ENCODE results near the gene OR2M7.

OR2M7 gene

DNA sequence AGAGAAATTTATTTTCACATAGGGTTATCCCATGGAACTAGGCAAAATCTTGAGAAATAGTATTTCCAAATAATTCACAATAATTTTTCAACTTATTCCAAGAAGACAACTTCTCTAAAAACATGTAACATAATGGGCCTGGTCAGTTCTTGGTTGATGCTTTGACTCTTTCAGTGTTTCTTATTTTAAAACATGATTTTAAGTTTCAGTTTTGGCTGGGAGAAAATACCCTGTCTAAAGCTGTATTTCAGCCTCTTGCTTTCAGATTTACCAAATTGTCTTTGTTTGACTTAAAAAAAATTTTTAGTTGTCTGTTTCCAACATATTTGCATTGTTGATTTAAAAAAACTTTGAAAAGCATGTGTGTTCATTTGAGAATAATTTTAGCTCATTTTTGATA lies 42.2 kb upstream of the OR2M7 start:
- no peak overlapping the region for H3K4me3 ChIP-seq (replicated peaks; ENCODE audit: insufficient read depth, low read length)
- TF ChIP-seq POLR2AphosphoS5 (IDR thresholded peaks at IDR 0.05; ENCODE audit: low read depth): no peak
- no peak for TF ChIP-seq GABPA (IDR thresholded peaks at IDR 0.05; ENCODE audit: low read depth)
- TF ChIP-seq SPI1 (IDR thresholded peaks at IDR 0.05; ENCODE audit: borderline replicate concordance, low read depth): no peak
- TF ChIP-seq, protein P1, sequence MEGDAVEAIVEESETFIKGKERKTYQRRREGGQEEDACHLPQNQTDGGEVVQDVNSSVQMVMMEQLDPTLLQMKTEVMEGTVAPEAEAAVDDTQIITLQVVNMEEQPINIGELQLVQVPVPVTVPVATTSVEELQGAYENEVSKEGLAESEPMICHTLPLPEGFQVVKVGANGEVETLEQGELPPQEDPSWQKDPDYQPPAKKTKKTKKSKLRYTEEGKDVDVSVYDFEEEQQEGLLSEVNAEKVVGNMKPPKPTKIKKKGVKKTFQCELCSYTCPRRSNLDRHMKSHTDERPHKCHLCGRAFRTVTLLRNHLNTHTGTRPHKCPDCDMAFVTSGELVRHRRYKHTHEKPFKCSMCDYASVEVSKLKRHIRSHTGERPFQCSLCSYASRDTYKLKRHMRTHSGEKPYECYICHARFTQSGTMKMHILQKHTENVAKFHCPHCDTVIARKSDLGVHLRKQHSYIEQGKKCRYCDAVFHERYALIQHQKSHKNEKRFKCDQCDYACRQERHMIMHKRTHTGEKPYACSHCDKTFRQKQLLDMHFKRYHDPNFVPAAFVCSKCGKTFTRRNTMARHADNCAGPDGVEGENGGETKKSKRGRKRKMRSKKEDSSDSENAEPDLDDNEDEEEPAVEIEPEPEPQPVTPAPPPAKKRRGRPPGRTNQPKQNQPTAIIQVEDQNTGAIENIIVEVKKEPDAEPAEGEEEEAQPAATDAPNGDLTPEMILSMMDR (IDR thresholded peaks at IDR 0.05; ENCODE audit: insufficient read depth, low read length): no peak
- TF ChIP-seq, protein P2, sequence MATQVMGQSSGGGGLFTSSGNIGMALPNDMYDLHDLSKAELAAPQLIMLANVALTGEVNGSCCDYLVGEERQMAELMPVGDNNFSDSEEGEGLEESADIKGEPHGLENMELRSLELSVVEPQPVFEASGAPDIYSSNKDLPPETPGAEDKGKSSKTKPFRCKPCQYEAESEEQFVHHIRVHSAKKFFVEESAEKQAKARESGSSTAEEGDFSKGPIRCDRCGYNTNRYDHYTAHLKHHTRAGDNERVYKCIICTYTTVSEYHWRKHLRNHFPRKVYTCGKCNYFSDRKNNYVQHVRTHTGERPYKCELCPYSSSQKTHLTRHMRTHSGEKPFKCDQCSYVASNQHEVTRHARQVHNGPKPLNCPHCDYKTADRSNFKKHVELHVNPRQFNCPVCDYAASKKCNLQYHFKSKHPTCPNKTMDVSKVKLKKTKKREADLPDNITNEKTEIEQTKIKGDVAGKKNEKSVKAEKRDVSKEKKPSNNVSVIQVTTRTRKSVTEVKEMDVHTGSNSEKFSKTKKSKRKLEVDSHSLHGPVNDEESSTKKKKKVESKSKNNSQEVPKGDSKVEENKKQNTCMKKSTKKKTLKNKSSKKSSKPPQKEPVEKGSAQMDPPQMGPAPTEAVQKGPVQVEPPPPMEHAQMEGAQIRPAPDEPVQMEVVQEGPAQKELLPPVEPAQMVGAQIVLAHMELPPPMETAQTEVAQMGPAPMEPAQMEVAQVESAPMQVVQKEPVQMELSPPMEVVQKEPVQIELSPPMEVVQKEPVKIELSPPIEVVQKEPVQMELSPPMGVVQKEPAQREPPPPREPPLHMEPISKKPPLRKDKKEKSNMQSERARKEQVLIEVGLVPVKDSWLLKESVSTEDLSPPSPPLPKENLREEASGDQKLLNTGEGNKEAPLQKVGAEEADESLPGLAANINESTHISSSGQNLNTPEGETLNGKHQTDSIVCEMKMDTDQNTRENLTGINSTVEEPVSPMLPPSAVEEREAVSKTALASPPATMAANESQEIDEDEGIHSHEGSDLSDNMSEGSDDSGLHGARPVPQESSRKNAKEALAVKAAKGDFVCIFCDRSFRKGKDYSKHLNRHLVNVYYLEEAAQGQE (IDR thresholded peaks at IDR 0.05; ENCODE audit: insufficient replicate concordance, low read depth): no peak
- no peaks in the 10 kb centered on the region for H3K27me3 ChIP-seq (ENCODE audit: insufficient read depth, poor library complexity, severe bottlenecking)
- DNase-seq (ENCODE audit: low read depth in 1 of 2, low spot score in 1 of 2): no peak
- no peak overlapping the region for H3K27ac ChIP-seq (replicated peaks)

DNA sequence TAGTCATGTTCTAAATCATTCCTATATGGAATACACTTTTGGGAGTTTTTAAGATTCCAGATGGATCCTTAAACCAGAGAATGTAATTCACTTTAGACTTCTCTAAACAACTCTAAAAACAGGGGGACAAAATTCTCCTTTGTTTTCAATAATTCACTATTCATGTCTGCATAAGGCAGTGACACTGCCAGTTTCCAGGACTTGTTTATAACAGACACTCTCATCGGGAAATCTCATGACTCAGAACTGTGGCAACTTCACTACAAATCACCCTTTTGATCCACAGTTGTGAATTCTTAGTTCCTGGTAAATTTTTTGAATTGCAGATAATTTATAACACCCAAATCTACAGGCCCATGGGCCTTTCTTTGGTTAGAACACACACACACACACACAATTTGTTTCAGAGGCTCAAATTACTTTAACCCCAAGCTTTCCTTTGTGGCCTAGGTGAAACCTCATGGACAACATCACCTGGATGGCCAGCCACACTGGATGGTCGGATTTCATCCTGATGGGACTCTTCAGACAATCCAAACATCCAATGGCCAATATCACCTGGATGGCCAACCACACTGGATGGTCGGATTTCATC lies 36.9 kb upstream of the OR2M7 start, which contains the start of gene OR2T4:
Gene OR2T4 (plus strand): TSS at position 545 of the 595 bp plus-strand sequence. CDS start 0 bp downstream, at position 545.
- no peak within 1 kb of the TSS for H3K4me3 ChIP-seq (replicated peaks; ENCODE audit: insufficient read depth, low read length)
- H3K27me3 ChIP-seq (ENCODE audit: insufficient read depth, poor library complexity, severe bottlenecking): no peaks in the 10 kb centered on the region
- TF ChIP-seq, protein P1 (IDR thresholded peaks at IDR 0.05; ENCODE audit: insufficient read depth, low read length): no peak
- TF ChIP-seq POLR2AphosphoS5 (IDR thresholded peaks at IDR 0.05; ENCODE audit: low read depth) (no peak), GABPA (IDR thresholded peaks at IDR 0.05; ENCODE audit: low read depth) (no peak)
- DNase-seq (ENCODE audit: low read depth in 1 of 2, low spot score in 1 of 2): no peak
- no peak within 1 kb of the TSS for H3K27ac ChIP-seq (replicated peaks)

DNA sequence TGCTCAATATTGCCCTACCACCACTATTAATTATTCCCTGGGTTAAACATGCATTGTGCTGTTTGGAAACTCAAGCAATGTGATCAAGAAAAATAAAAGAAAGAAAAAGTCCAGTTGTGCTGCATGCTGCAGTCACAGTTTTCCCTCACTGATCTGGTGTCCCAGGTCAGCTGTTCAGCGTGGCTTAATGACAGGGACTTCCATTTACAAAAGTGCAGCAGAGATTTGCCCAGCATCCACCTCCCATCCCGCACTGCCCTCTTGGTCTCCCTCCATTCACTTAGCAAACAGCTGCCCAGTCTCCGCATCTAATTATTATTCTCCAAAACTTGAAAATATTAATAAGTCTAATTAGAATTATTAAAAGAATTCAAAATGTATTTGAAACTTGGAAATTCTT lies 35.0 kb upstream of the OR2M7 start:
- TF ChIP-seq, protein P2 (IDR thresholded peaks at IDR 0.05; ENCODE audit: insufficient replicate concordance, low read depth): no peak
- no peak for TF ChIP-seq POLR2AphosphoS5 (IDR thresholded peaks at IDR 0.05; ENCODE audit: low read depth)
- no peak for TF ChIP-seq SPI1 (IDR thresholded peaks at IDR 0.05; ENCODE audit: borderline replicate concordance, low read depth)
- TF ChIP-seq GABPA (IDR thresholded peaks at IDR 0.05; ENCODE audit: low read depth): no peak
- TF ChIP-seq, protein P1 (IDR thresholded peaks at IDR 0.05; ENCODE audit: insufficient read depth, low read length): no peak
- no peaks in the 10 kb centered on the region for H3K27me3 ChIP-seq (ENCODE audit: insufficient read depth, poor library complexity, severe bottlenecking)
- no peak overlapping the region for H3K27ac ChIP-seq (replicated peaks)
- no peak for DNase-seq (ENCODE audit: low read depth in 1 of 2, low spot score in 1 of 2)
- H3K4me3 ChIP-seq (replicated peaks; ENCODE audit: insufficient read depth, low read length): no peak overlapping the region

DNA sequence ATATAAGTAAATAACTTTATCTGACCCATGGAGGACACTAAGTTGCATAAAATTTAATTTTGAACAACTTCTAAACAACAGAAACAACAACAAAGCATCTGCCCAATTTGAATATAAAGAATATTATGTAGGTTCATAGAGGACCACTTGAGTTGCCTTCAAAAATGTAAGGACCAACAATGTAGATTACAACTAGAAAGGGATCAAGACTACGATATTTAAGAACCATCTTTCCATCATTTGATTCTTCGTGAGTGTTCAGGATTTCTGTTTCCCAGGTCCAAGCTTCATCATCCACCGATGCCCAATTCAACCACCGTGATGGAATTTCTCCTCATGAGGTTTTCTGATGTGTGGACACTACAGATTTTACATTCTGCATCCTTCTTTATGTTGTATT lies 24.1 kb upstream of the OR2M7 start, which contains the start of gene OR14C36:
Gene OR14C36 (plus strand): TSS at position 301 of the 400 bp plus-strand sequence. CDS start 0 bp downstream, at position 301.
- Histone ChIP-seq H3K27ac (replicated peaks) (no peak within 1 kb of the TSS), H3K4me3 (replicated peaks; ENCODE audit: insufficient read depth, low read length) (no peak within 1 kb of the TSS), H3K27me3 (ENCODE audit: insufficient read depth, poor library complexity, severe bottlenecking) (no peaks in the 10 kb centered on the region)
- DNase-seq (ENCODE audit: low read depth in 1 of 2, low spot score in 1 of 2): no peak
- no peak for TF ChIP-seq SPI1 (IDR thresholded peaks at IDR 0.05; ENCODE audit: borderline replicate concordance, low read depth)
- TF ChIP-seq POLR2AphosphoS5 (IDR thresholded peaks at IDR 0.05; ENCODE audit: low read depth): no peak
- TF ChIP-seq, protein P2 (IDR thresholded peaks at IDR 0.05; ENCODE audit: insufficient replicate concordance, low read depth): no peak
- TF ChIP-seq, protein P1 (IDR thresholded peaks at IDR 0.05; ENCODE audit: insufficient read depth, low read length): no peak
- TF ChIP-seq GABPA (IDR thresholded peaks at IDR 0.05; ENCODE audit: low read depth): no peak
